ENCODE data around the gene CFAP97D1.
"Not testable (repeated sequence)": the region's sequence is repeated elsewhere in the genome, so short reads cannot be mapped to it uniquely, and the experiment has no call there.

CFAP97D1 gene

GRCh38 chr17:43798024-43798423 is 17.8 kb downstream of the CFAP97D1 start:
- DNase-seq (ENCODE audit: low read depth) = not testable (repeated sequence)

DNA sequence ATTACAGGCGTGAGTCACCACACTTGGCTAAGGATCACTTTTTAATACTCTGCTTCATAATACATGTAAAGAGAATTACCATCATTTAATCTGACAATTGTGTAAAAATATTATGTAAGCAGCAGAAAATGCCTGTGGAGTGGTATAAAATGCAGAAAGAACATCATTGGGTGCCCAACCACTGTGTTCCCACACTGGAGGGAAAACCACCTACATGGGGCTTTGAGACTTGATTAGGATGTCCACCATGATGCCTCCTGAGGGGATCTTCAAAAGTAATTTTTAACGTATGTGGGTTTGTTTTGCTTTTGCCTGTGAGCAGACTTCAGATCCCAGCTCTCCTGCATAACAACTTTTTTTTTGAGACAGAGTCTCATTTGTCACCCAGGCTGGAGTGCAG is 18.8 kb downstream of the CFAP97D1 start:
- DNase-seq (ENCODE audit: low read depth) = no peak

GRCh38 chr17:43800736-43801135 is 20.5 kb downstream of the CFAP97D1 start:
- no peak for DNase-seq (ENCODE audit: low read depth)

DNA sequence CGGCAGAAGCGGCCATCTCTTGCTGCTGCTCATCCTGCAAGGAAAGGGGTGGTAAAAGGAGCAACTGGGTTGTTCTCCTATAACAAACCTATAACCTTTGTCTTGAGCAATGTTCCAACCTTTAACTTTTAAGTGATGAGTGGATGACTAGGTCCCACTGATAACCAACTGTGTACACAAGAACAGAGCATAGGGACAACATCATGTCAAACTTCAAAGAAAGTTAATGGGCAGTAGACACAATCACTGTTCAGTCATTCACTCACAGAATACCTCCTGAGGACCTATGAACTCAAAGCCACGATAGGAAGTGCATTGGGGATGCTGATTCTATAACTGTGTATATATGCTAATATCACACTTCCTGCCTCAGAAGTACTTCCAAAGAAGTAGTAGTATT is 21.6 kb downstream of the CFAP97D1 start:
- no peak for DNase-seq (ENCODE audit: low read depth)

- no peak for DNase-seq (ENCODE audit: low read depth)
These were observed 23.5 kb downstream of the CFAP97D1 start for GRCh38 chr17:43803758-43804157.

GRCh38 chr17:43805117-43805516 is 24.9 kb downstream of the CFAP97D1 start:
- no peak for DNase-seq (ENCODE audit: low read depth)

DNA sequence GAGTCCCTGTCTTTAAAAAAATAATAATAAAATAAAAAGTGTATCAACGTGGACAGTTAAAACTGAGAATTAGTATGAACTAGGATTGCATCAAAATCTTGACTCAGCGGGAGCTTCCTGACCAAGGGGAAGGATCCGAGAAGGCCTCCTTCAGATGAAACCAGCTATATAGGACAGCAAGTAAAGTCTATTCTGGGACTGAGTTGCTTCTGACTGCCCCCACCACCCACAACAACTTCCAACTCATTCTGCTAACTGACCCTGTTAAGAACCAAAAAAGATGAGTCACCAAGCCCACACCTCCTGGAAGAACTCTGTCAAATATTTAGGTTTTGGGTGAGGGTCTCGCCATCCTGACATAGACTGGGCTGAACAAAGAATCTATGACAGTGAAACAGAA is 27.8 kb downstream of the CFAP97D1 start:
- DNase-seq (ENCODE audit: low read depth) = no peak

- no peak for DNase-seq (ENCODE audit: low read depth)
These were observed 28.9 kb downstream of the CFAP97D1 start for GRCh38 chr17:43809121-43809520.

DNA sequence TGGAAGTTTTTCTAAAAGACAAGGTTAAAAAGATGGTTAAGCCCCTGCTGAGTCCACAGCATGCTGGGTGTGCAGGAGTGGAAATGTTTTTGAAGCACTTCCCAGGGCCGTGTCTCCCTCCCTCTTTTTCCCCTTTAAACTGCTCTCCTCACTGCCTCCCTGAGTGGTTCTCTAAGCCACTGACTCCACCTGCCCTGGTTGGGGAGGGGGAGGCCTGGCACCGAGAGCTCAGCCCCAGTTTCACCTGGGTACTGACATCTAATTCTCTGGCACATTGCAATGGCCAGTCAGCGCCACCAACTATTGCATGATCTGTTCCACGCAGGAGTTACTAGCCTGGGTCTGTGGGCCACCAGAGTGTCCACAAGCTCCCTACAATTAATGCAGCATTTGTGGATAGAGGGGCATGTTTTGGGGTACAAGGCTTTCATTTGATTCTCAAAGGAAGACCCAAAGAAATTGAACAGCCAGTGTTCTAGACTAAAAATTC is 30.0 kb downstream of the CFAP97D1 start:
- DNase-seq (ENCODE audit: low read depth) = no peak

DNA sequence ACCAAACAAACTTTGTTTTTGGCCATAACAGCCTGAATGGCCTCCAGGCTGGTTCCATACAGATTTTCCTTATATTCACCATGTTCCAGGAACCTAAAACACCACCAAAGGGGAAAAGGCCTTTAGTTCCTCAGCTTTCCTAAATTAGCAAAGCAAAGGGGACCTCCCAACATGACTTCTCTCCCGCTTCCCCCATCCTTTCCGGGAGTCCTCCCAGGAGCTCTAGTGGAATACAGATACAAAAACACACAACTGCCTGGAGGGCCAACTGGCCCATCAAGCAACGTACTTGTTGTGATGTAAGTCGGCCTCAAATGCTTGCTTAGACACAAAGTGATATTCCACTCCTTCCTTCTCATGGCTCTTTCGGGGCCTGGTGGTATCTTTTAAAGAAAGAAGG is 30.6 kb downstream of the CFAP97D1 start:
- DNase-seq (ENCODE audit: low read depth) = no peak

DNA sequence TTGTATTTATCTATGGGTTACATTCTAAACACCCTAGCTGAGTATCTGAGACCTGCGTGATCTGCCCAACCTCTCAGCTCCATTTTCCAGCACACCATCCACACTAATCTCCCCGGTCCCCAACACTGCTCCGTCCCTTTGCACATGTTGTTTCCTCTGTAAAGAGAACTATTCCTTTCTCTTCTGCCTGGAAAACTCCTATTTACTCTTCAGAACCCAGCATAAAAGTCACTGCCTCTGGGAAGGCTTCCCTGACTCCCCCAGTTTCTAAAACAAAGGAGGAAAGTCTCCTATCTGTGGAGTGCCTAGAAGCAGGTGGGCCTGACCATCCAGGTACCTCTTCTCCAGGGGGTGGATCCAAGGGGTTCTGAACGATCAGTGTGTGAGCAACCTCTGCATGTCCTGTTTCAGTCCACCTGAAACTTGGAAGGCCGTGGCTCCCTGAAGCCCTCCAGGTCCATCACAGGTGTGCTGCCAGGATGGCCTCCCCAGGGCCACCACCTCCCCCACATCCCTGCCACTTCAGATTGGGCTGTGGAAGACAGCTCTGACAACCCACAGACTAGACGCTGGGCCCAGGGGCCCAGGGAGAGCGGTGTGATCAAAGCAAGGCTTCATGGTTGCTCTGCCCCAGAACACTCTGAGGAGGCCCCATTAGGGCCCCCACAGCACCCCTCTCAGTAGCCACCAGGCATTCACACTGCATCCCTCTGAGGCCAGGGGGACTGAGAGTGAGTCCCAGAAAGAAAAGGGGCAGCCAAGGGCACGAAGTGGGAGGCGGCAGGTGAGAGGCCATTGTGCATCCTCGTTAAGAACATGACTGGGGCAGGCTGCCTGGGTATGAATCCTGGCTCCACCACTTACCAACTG is 32.4 kb downstream of the CFAP97D1 start:
- DNase-seq (ENCODE audit: low read depth) = no peak

- DNase-seq (ENCODE audit: low read depth) = no peak
These were observed 33.2 kb downstream of the CFAP97D1 start for GRCh38 chr17:43813386-43813785.

DNA sequence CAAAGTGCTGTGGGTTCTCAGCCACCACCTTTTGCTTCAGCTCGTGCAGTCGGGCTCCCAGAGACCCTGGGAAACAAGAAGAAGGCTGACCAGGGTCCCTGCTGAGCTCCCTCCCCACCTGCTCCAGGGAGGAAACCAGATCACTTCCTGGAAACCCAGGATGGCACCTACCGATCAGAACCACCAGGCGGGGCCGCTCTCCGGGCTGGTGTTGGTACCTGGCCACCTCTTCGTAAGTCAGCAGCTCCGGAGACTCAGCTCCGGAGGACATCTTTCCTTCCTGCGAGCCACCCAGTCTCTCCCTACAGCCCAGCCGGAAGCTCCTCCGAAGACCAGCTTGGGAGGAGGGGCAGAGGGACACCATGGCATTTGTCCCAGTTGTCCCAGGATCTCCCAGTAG is 33.8 kb downstream of the CFAP97D1 start:
- no peak for DNase-seq (ENCODE audit: low read depth)

DNA sequence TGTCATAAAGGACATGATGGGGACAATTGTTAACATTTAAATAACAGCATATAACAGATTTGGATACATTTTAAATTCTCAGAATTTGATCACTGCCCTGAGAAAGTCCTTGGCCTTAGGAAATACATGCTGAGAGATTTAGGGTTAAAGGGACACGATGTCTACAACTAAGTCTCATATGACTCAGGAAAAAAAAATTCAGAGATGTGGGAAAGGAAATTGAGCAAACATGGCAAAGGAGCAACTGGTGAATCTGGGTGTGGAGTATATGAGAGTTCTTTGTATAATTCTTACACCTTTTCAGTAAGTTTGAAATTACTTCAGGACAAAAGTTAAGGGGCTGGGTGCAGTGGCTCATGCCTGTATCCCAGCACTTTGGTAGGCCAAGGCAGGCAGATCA is 34.5 kb downstream of the CFAP97D1 start:
- DNase-seq (ENCODE audit: low read depth) = no peak

DNA sequence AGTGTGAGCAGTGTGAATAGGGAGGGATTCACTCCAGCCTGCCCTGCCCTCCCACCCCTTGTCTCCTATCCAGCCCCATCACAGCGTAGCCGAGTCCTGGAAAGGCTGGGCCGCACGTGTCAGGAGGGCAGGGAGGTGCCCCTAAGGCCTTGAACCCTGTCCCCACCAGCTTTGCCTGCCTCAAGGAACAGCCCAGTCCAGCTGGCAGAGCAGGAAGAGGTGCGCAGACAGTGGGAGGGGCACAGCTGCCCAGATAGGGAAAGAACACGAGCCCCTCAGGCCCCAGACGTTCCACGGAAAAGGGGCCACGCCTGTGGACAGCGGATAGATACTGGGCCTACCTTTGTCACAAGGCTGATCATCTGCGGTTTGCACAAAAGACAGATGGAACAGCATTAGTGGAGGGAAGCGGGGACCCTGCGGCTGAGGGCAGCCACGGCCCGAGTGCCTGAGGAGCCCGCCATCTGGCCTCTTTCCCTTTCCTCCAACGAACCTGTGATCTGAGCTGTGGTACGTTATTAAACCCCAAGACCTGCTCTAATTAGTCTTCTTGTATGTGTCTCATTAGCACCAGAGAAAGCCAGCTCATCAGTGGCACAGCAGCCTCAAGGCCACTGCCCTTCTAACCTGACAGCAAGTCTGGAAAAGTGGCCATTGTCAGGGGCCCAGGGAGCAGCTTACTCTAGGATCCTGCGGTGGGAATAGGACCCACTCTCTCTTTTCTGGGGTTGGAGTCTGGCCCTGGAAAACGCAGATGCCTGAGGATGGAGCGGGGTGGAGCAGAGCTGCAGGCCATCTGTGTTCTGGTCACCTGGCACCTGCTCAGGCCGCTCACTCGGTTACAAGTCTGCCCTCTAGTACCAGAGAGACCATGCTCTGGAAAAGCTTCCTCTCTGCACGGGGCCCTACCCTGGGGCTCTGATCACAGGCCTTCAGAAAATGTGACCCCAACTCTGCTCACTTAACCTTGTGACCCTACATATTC is 36.4 kb downstream of the CFAP97D1 start:
- DNase-seq (ENCODE audit: low read depth) = no peak

DNA sequence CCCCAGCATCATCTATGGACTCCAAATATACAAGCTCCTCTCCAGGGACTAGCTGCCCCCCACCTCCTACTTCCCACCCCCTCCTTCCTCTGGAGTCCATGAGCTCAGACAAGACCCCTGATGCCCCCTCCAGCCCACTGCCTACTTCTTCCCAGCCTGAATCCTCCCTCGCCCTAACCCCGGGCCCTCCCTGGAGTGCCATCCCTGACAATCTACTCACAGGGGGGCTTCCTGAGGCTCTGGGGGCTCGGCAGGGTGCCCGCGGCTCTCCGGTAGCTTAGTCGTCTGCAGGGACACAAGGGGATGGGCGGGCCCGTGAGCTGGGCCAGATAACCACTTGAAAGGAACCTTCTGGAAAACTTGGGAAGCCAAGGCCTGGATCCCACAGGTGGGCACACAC is 37.6 kb downstream of the CFAP97D1 start:
- DNase-seq (ENCODE audit: low read depth) = no peak

GRCh38 chr17:43818966-43819365 is 38.7 kb downstream of the CFAP97D1 start:
- DNase-seq (ENCODE audit: low read depth) = no peak

GRCh38 chr17:43820759-43821158 is 40.5 kb downstream of the CFAP97D1 start:
- no peak for DNase-seq (ENCODE audit: low read depth)

- DNase-seq (ENCODE audit: low read depth) = no peak
These were observed 42.4 kb downstream of the CFAP97D1 start for GRCh38 chr17:43822570-43823190.

GRCh38 chr17:43823350-43824084 is 43.3 kb downstream of the CFAP97D1 start:
- DNase-seq (ENCODE audit: low read depth) = no peak

GRCh38 chr17:43825567-43825966 is 45.3 kb downstream of the CFAP97D1 start:
- DNase-seq (ENCODE audit: low read depth) = no peak

- no peak for DNase-seq (ENCODE audit: low read depth)
These were observed 46.0 kb downstream of the CFAP97D1 start for GRCh38 chr17:43826206-43826605.

Measured in non-pigmented ciliary epithelial cell (primary cell).